ENCODE data around the gene PARD3B.

The PARD3B gene

GRCh38 chr2:204720874-204721273, 175.6 kb downstream of the PARD3B start:
- Histone ChIP-seq H3K27me3 (replicated peaks; ENCODE audit: insufficient read depth, low read length) (no peaks in the 10 kb centered on the region), H3K79me2 (ENCODE audit: low read length) (no peaks in the 10 kb centered on the region), H3K4me3 (ENCODE audit: low read length) (no peak overlapping the region), H3F3A (ENCODE audit: insufficient read depth, low read length) (no peaks in the 10 kb centered on the region), H3K4me2 (ENCODE audit: low read depth, low read length) (no peak overlapping the region), H3K9me3 (replicated peaks; ENCODE audit: insufficient read depth, low read length) (no peaks in the 10 kb centered on the region), H3K36me3 (replicated peaks; ENCODE audit: insufficient read depth, low read length) (no peaks in the 10 kb centered on the region), H3K9me2 (replicated peaks; ENCODE audit: insufficient read depth, low read length) (no peaks in the 10 kb centered on the region), H2AFZ (ENCODE audit: low read length) (no peak overlapping the region), H4K20me1 (ENCODE audit: insufficient read depth, low read length) (no peaks in the 10 kb centered on the region), H3K9ac (ENCODE audit: low read length) (no peak overlapping the region), H3K27ac (ENCODE audit: low read length) (no peak overlapping the region), H3K4me1 (ENCODE audit: low read length) (no peaks in the 10 kb centered on the region; the same call in 1 of the 2 replicates)
- TF ChIP-seq EZH2phosphoT487 (IDR thresholded peaks at IDR 0.05; ENCODE audit: low read length) (no peak), EZH2 (optimal IDR thresholded peaks at IDR 0.05; ENCODE audit: low read depth, low read length) (no peak), CTCF (IDR thresholded peaks at IDR 0.05; ENCODE audit: low read length) (no peak)
- no peak for DNase-seq

DNA sequence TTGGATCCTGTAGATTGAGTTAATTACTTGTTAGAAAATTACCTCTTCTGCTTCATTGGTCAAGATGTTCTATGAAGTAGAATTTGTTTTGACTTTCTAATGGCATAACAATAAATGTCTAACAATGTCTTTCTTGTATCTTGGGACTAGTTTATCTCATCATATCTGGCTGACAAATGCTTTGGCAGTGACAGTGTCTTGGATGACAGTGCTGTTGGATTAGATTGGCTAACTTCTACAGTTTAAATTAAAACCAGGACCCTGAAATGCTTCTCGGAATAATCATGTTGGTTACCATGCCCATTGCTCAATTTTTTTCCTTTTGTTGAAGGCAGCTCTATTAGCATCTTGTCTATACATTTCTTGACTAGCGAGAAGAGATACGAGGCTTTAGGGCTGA, 176.9 kb downstream of the PARD3B start:
- H2AFZ ChIP-seq (ENCODE audit: low read length): no peak overlapping the region
- H3K9me2 ChIP-seq (replicated peaks; ENCODE audit: insufficient read depth, low read length): no peaks in the 10 kb centered on the region
- TF ChIP-seq EZH2phosphoT487 (IDR thresholded peaks at IDR 0.05; ENCODE audit: low read length) (no peak), EZH2 (optimal IDR thresholded peaks at IDR 0.05; ENCODE audit: low read depth, low read length) (no peak), CTCF (IDR thresholded peaks at IDR 0.05; ENCODE audit: low read length) (no peak)
- no peak for DNase-seq
- H3K27ac ChIP-seq (ENCODE audit: low read length): no peak overlapping the region
- H3K36me3 ChIP-seq (replicated peaks; ENCODE audit: insufficient read depth, low read length): no peaks in the 10 kb centered on the region
- no peaks in the 10 kb centered on the region for H3K79me2 ChIP-seq (ENCODE audit: low read length)
- no peaks in the 10 kb centered on the region for H3K27me3 ChIP-seq (replicated peaks; ENCODE audit: insufficient read depth, low read length)
- H4K20me1 ChIP-seq (ENCODE audit: insufficient read depth, low read length): no peaks in the 10 kb centered on the region
- H3K4me3 ChIP-seq (ENCODE audit: low read length): no peak overlapping the region
- no peaks in the 10 kb centered on the region for H3K9me3 ChIP-seq (replicated peaks; ENCODE audit: insufficient read depth, low read length)
- no peaks in the 10 kb centered on the region for H3F3A ChIP-seq (ENCODE audit: insufficient read depth, low read length)
- no peaks in the 10 kb centered on the region; the same call in 1 of the 2 replicates for H3K4me1 ChIP-seq (ENCODE audit: low read length)
- no peak overlapping the region for H3K9ac ChIP-seq (ENCODE audit: low read length)
- no peak overlapping the region for H3K4me2 ChIP-seq (ENCODE audit: low read depth, low read length)

GRCh38 chr2:204722691-204723090, 177.4 kb downstream of the PARD3B start:
- Histone ChIP-seq H3K9ac (ENCODE audit: low read length) (no peak overlapping the region), H3K79me2 (ENCODE audit: low read length) (no peaks in the 10 kb centered on the region), H3F3A (ENCODE audit: insufficient read depth, low read length) (no peaks in the 10 kb centered on the region), H3K9me2 (replicated peaks; ENCODE audit: insufficient read depth, low read length) (no peaks in the 10 kb centered on the region), H2AFZ (ENCODE audit: low read length) (no peak overlapping the region), H3K36me3 (replicated peaks; ENCODE audit: insufficient read depth, low read length) (no peaks in the 10 kb centered on the region), H3K27ac (ENCODE audit: low read length) (no peak overlapping the region), H3K9me3 (replicated peaks; ENCODE audit: insufficient read depth, low read length) (no peaks in the 10 kb centered on the region), H3K27me3 (replicated peaks; ENCODE audit: insufficient read depth, low read length) (no peaks in the 10 kb centered on the region), H3K4me3 (ENCODE audit: low read length) (no peak overlapping the region), H3K4me1 (ENCODE audit: low read length) (no peaks in the 10 kb centered on the region), H3K4me2 (ENCODE audit: low read depth, low read length) (no peak overlapping the region), H4K20me1 (ENCODE audit: insufficient read depth, low read length) (no peaks in the 10 kb centered on the region)
- TF ChIP-seq EZH2phosphoT487 (IDR thresholded peaks at IDR 0.05; ENCODE audit: low read length) (no peak), EZH2 (optimal IDR thresholded peaks at IDR 0.05; ENCODE audit: low read depth, low read length) (no peak), CTCF (IDR thresholded peaks at IDR 0.05; ENCODE audit: low read length) (no peak)
- no peak for DNase-seq

Measured in MM.1S (cell line).